GM21723 (cell line): Measurements from ENCODE around the gene PDGFRB.

Experiments
- ATAC-seq: cut with Tn5 transposase; IDR thresholded peaks from one replicate; pipeline ENCODE4 v1.9.1; 2021; ENCODE audit warnings: mild to moderate bottlenecking, moderate library complexity; ENCODE audit not compliant: unreplicated experiment

PDGFRB gene

GRCh38 chr5:150119421-150120061 lies 36.1 kb downstream of the PDGFRB start:
- no peak for ATAC-seq

GRCh38 chr5:150118561-150119229 lies 37.0 kb downstream of the PDGFRB start:
- no peak for ATAC-seq

GRCh38 chr5:150117945-150118560 lies 37.6 kb downstream of the PDGFRB start:
- ATAC-seq, result no peak

GRCh38 chr5:150116667-150117400 lies 38.8 kb downstream of the PDGFRB start:
- ATAC-seq, result no peak

GRCh38 chr5:150114773-150115408 lies 40.8 kb downstream of the PDGFRB start:
- no peak for ATAC-seq

GRCh38 chr5:150114102-150114641 lies 41.5 kb downstream of the PDGFRB start:
- no peak for ATAC-seq

- no peak for ATAC-seq
Measured at GRCh38 chr5:150113047-150113744, 42.4 kb downstream of the PDGFRB start.

GRCh38 chr5:150112201-150113046 lies 43.2 kb downstream of the PDGFRB start:
- no peak for ATAC-seq

- ATAC-seq, result no peak
Measured at GRCh38 chr5:150111122-150111521, 44.5 kb downstream of the PDGFRB start.

- no peak for ATAC-seq
Measured at GRCh38 chr5:150109921-150110320, 45.7 kb downstream of the PDGFRB start.

GRCh38 chr5:150108711-150109514 lies 46.7 kb downstream of the PDGFRB start:
- no peak for ATAC-seq

- no peak for ATAC-seq
Measured at GRCh38 chr5:150107909-150108447, 47.7 kb downstream of the PDGFRB start.

GRCh38 chr5:150106674-150107426 lies 48.8 kb downstream of the PDGFRB start:
- no peak for ATAC-seq

GRCh38 chr5:150105928-150106615 lies 49.6 kb downstream of the PDGFRB start:
- ATAC-seq, result no peak

- no peak for ATAC-seq
Measured at GRCh38 chr5:150104550-150104870, 51.1 kb downstream of the PDGFRB start.

- ATAC-seq, result no peak
Measured at GRCh38 chr5:150103678-150104549, 51.7 kb downstream of the PDGFRB start.
